ENCODE results near the gene RPL10.

GRCh38 chrX:154449618-154450017 lies 51.4 kb downstream of the RPL10 start:
- TF ChIP-seq CTCF (IDR thresholded peaks at IDR 0.05) = no peak
- TF ChIP-seq POLR2AphosphoS5 (IDR thresholded peaks at IDR 0.05; ENCODE audit: low read depth, low read length) = no peak
